Measurements from ENCODE around the gene TMX4.
"Not testable (repeated sequence)": the region's sequence is repeated elsewhere in the genome, so short reads cannot be mapped to it uniquely, and the experiment has no call there.

TMX4 gene

GRCh38 chr20:8019246-8019997, at the start of gene TMX4:
TMX4 (minus strand) TSS chr20:8019761; CDS start chr20:8019613, 148 bp downstream.
- peak; percentile 98 to 99 (median 99) for DNase-seq

- DNase-seq = no peak
Observed at GRCh38 chr20:8067082-8067481, 47.5 kb upstream of the TMX4 start.

GRCh38 chr20:8066662-8067061, 47.1 kb upstream of the TMX4 start:
- no peak for DNase-seq

GRCh38 chr20:8065691-8066090, 46.1 kb upstream of the TMX4 start:
- no peak for DNase-seq

GRCh38 chr20:8062756-8063155, 43.2 kb upstream of the TMX4 start:
- DNase-seq = no peak

- no peak for DNase-seq
Observed at GRCh38 chr20:8061861-8062518, 42.4 kb upstream of the TMX4 start.

- peak in 2 of 3 experiments; percentile 52 to 61 for DNase-seq
Observed at GRCh38 chr20:8060977-8061376, 41.4 kb upstream of the TMX4 start.

GRCh38 chr20:8057871-8058270, 38.3 kb upstream of the TMX4 start:
- no peak for DNase-seq

GRCh38 chr20:8055096-8055495, 35.5 kb upstream of the TMX4 start:
- DNase-seq = no peak

- DNase-seq = no peak
Observed at GRCh38 chr20:8050157-8050837, 30.7 kb upstream of the TMX4 start.

- DNase-seq = no peak
Observed at GRCh38 chr20:8049310-8049709, 29.7 kb upstream of the TMX4 start.

GRCh38 chr20:8045946-8046345, 26.4 kb upstream of the TMX4 start:
- DNase-seq = no peak

GRCh38 chr20:8043687-8044282, 24.2 kb upstream of the TMX4 start:
- peak; percentile 29 to 87 (median 86) for DNase-seq

- DNase-seq = no peak
Observed at GRCh38 chr20:8039042-8039441, 19.5 kb upstream of the TMX4 start.

- DNase-seq = no peak
Observed at GRCh38 chr20:8036771-8037170, 17.2 kb upstream of the TMX4 start.

GRCh38 chr20:8033151-8033841, 13.7 kb upstream of the TMX4 start:
- DNase-seq = no peak

- no peak for DNase-seq
Observed at GRCh38 chr20:8032499-8032898, 12.9 kb upstream of the TMX4 start.

- DNase-seq = not testable (repeated sequence)
Observed at GRCh38 chr20:8031539-8031938, 12.0 kb upstream of the TMX4 start.

- no peak for DNase-seq
Observed at GRCh38 chr20:8021541-8022269, 2.1 kb upstream of the TMX4 start.

- peak; percentile 35 to 89 (median 72) for DNase-seq
Observed at GRCh38 chr20:8020314-8021079, 936 bp upstream of the TMX4 start.

- DNase-seq = no peak
Observed at GRCh38 chr20:8019998-8020247, 362 bp upstream of the TMX4 start.

- DNase-seq = peak; percentile 80 to 96 (median 94)
Observed at GRCh38 chr20:8018958-8019245, 659 bp downstream of the TMX4 start.

Measured in NCI-H1417 (cell line).